ENCODE data around the gene RYR3. TPM values are rescaled to one million over a fixed set of nuclear protein-coding genes. Genes with fewer than 3 reads are reported as not detected.

Gene RYR3
- total RNA-seq, 1 experiment from 2014 or later, result not detected

DNA sequence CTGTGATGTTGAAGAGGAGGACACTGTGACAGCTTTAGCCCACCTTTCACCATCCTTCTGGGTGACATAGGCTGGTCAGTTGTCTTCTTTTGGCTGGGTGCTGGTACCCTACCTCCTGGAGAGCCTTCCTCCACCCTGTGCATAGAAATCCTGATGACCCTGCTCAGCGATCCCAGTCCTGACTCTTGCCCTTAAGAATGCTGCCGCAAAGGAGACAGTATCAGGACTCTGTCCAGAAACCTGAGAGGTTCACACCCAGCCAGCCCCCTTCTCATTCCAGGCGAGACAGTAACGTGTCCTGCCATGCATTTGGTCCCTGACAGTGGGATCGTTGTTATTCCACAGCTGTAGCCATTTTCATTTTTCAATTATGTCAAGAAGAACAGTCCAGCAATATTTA lies 344.7 kb downstream of the RYR3 start:
- Histone ChIP-seq H4K20me1 (ENCODE audit: insufficient read depth, low read depth, low read length) (no peaks in the 10 kb centered on the region), H3K9me2 (replicated peaks; ENCODE audit: insufficient read depth, low read length) (no peaks in the 10 kb centered on the region), H3K9ac (ENCODE audit: low read length) (no peak overlapping the region), H3K4me1 (ENCODE audit: low read length) (no peaks in the 10 kb centered on the region), H3K9me3 (ENCODE audit: low read length) (no peaks in the 10 kb centered on the region), H3K27me3 (ENCODE audit: low read length) (no peaks in the 10 kb centered on the region), H2AFZ (ENCODE audit: low read length) (no peak overlapping the region), H3K79me2 (ENCODE audit: low read length) (no peaks in the 10 kb centered on the region), H3K27ac (ENCODE audit: low read length) (no peak overlapping the region), H3K36me3 (ENCODE audit: insufficient read depth, low read length) (no peaks in the 10 kb centered on the region), H3K4me3 (ENCODE audit: low read length) (no peak overlapping the region), H3K4me2 (ENCODE audit: low read depth, low read length, poor library complexity, severe bottlenecking) (no peak overlapping the region)
- DNase-seq, result no peak

DNA sequence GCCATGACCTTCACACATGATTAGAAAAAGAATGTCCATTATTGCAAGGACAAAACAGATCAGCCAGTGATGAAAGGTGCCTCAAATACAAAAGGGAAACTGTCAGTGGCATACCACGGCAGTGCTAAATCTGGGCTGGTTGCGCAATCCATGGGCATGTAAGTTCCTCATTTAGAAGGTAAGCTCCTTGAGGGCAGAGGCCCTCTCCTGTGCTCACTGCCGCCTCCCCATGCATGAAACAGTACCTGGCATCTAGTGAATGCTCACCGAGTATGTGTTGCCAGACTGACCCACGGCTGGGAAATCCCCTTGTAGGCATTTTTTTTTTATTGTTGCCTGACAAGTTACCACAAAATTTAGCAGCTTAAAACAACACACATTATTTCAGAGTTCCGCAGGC lies 345.4 kb downstream of the RYR3 start:
- Histone ChIP-seq H3K27ac (ENCODE audit: low read length) (no peak overlapping the region), H4K20me1 (ENCODE audit: insufficient read depth, low read depth, low read length) (no peaks in the 10 kb centered on the region), H3K27me3 (ENCODE audit: low read length) (no peaks in the 10 kb centered on the region), H3K79me2 (ENCODE audit: low read length) (no peaks in the 10 kb centered on the region), H3K4me3 (ENCODE audit: low read length) (no peak overlapping the region), H3K36me3 (ENCODE audit: insufficient read depth, low read length) (no peaks in the 10 kb centered on the region), H3K9ac (ENCODE audit: low read length) (no peak overlapping the region), H3K9me2 (replicated peaks; ENCODE audit: insufficient read depth, low read length) (no peaks in the 10 kb centered on the region), H3K4me1 (ENCODE audit: low read length) (no peaks in the 10 kb centered on the region), H2AFZ (ENCODE audit: low read length) (no peak overlapping the region), H3K4me2 (ENCODE audit: low read depth, low read length, poor library complexity, severe bottlenecking) (no peak overlapping the region), H3K9me3 (ENCODE audit: low read length) (no peaks in the 10 kb centered on the region)
- peak; percentile 51 for DNase-seq

DNA sequence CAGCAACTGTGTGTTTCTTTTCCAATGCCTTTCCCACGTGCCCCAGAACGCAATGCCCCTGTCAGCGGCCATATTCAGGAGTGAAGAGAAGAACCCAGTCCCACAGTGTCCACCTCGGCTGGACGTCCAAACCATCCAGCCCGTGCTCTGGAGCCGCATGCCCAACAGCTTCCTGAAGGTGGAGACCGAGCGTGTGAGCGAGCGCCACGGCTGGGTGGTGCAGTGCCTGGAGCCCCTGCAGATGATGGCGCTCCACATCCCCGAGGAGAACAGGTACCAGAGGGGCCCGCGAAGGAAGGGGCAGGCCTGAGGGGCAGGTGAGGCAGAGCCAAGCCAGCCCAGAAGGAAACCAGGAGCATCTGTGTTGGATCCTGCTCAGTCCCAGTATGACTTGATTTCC lies 349.4 kb downstream of the RYR3 start:
- no peak for DNase-seq
- no peaks in the 10 kb centered on the region for H3K79me2 ChIP-seq (ENCODE audit: low read length)
- H3K9me3 ChIP-seq (ENCODE audit: low read length), result no peaks in the 10 kb centered on the region
- H3K9ac ChIP-seq (ENCODE audit: low read length), result no peak overlapping the region
- no peaks in the 10 kb centered on the region for H3K36me3 ChIP-seq (ENCODE audit: insufficient read depth, low read length)
- H3K4me1 ChIP-seq (ENCODE audit: low read length), result peaks cover 6% of the 10 kb centered on the region; the same call in 1 of the 2 replicates
- H3K9me2 ChIP-seq (replicated peaks; ENCODE audit: insufficient read depth, low read length), result no peaks in the 10 kb centered on the region
- no peaks in the 10 kb centered on the region for H3K27me3 ChIP-seq (ENCODE audit: low read length)
- H3K4me3 ChIP-seq (ENCODE audit: low read length), result no peak overlapping the region
- no peak overlapping the region for H2AFZ ChIP-seq (ENCODE audit: low read length)
- no peaks in the 10 kb centered on the region for H4K20me1 ChIP-seq (ENCODE audit: insufficient read depth, low read depth, low read length)
- no peak overlapping the region for H3K27ac ChIP-seq (ENCODE audit: low read length)
- no peak overlapping the region for H3K4me2 ChIP-seq (ENCODE audit: low read depth, low read length, poor library complexity, severe bottlenecking)

DNA sequence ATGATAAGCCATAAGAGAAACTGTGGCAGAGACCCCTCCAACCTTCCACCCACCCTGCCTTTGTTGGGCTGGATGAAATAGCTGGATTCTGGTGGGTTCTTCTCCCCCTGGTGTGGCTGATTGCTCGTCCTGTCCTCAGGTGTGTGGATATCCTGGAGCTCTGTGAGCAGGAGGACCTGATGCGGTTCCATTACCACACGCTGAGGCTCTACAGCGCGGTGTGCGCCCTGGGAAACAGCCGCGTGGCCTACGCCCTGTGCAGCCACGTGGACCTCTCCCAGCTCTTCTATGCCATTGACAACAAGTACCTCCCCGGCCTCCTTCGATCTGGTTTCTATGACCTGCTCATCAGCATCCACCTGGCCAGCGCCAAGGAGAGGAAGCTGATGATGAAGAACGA lies 351.2 kb downstream of the RYR3 start:
- DNase-seq, result no peak
- no peak overlapping the region for H3K27ac ChIP-seq (ENCODE audit: low read length)
- H3K9ac ChIP-seq (ENCODE audit: low read length), result no peak overlapping the region
- H3K36me3 ChIP-seq (ENCODE audit: insufficient read depth, low read length), result no peaks in the 10 kb centered on the region
- no peaks in the 10 kb centered on the region for H3K9me2 ChIP-seq (replicated peaks; ENCODE audit: insufficient read depth, low read length)
- H3K27me3 ChIP-seq (ENCODE audit: low read length), result no peaks in the 10 kb centered on the region
- H3K4me2 ChIP-seq (ENCODE audit: low read depth, low read length, poor library complexity, severe bottlenecking), result no peak overlapping the region
- no peaks in the 10 kb centered on the region for H3K79me2 ChIP-seq (ENCODE audit: low read length)
- no peaks in the 10 kb centered on the region for H4K20me1 ChIP-seq (ENCODE audit: insufficient read depth, low read depth, low read length)
- peaks cover 6% of the 10 kb centered on the region; the same call in 1 of the 2 replicates for H3K4me1 ChIP-seq (ENCODE audit: low read length)
- no peak overlapping the region for H2AFZ ChIP-seq (ENCODE audit: low read length)
- no peaks in the 10 kb centered on the region for H3K9me3 ChIP-seq (ENCODE audit: low read length)
- H3K4me3 ChIP-seq (ENCODE audit: low read length), result no peak overlapping the region

DNA sequence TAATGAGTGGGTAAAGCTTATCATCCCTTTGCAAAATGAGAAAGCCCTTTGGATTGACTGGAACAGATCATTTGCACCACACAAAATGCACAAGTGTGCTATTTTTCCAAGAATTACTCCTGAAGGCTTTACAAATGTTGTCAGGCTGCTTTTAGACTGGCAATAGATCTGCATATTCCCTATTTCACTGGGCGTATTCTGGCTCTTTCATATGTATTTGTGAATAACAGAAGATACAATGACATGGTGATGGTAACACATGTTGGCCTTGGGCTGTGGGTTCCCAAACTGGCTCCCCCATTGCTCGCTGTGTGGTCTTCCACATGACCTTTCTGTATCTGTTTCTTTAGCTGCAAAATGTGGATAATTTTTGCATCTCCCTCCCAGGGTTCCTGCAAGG lies 354.2 kb downstream of the RYR3 start:
- Histone ChIP-seq H3K27ac (ENCODE audit: low read length) (no peak overlapping the region), H3K79me2 (ENCODE audit: low read length) (no peaks in the 10 kb centered on the region), H3K4me3 (ENCODE audit: low read length) (no peak overlapping the region), H2AFZ (ENCODE audit: low read length) (no peak overlapping the region), H3K4me1 (ENCODE audit: low read length) (peaks cover 6% of the 10 kb centered on the region; the same call in 1 of the 2 replicates), H3K4me2 (ENCODE audit: low read depth, low read length, poor library complexity, severe bottlenecking) (no peak overlapping the region), H3K9ac (ENCODE audit: low read length) (no peak overlapping the region), H3K9me3 (ENCODE audit: low read length) (no peaks in the 10 kb centered on the region), H3K27me3 (ENCODE audit: low read length) (no peaks in the 10 kb centered on the region), H3K36me3 (ENCODE audit: insufficient read depth, low read length) (no peaks in the 10 kb centered on the region), H4K20me1 (ENCODE audit: insufficient read depth, low read depth, low read length) (no peaks in the 10 kb centered on the region), H3K9me2 (replicated peaks; ENCODE audit: insufficient read depth, low read length) (no peaks in the 10 kb centered on the region)
- no peak for DNase-seq

DNA sequence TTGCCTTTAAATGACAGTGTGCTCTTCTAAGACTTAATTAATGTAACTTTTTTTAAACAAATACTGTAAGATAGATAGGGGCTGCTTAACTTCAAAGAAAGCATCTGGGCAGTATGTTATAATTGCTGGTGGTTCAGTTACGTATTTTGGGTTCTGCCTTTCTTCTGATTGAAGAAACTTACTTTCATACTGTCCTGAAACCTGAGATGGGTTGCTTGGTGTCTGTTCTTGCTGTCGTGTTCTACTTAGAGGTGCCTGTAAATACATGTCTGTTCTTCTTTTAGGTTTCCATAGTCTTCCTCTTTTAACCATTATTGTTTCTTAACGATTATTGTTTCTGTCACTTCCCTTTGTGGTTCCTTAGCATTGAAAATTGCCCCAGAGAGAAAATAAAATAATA lies 359.8 kb downstream of the RYR3 start:
- Histone ChIP-seq H3K79me2 (ENCODE audit: low read length) (no peaks in the 10 kb centered on the region), H3K27me3 (ENCODE audit: low read length) (no peaks in the 10 kb centered on the region), H3K4me2 (ENCODE audit: low read depth, low read length, poor library complexity, severe bottlenecking) (no peak overlapping the region), H3K4me1 (ENCODE audit: low read length) (no peaks in the 10 kb centered on the region), H2AFZ (ENCODE audit: low read length) (no peak overlapping the region), H3K9me2 (replicated peaks; ENCODE audit: insufficient read depth, low read length) (no peaks in the 10 kb centered on the region), H3K4me3 (ENCODE audit: low read length) (no peak overlapping the region), H3K9ac (ENCODE audit: low read length) (no peak overlapping the region), H4K20me1 (ENCODE audit: insufficient read depth, low read depth, low read length) (no peaks in the 10 kb centered on the region), H3K27ac (ENCODE audit: low read length) (no peak overlapping the region), H3K36me3 (ENCODE audit: insufficient read depth, low read length) (no peaks in the 10 kb centered on the region), H3K9me3 (ENCODE audit: low read length) (no peaks in the 10 kb centered on the region)
- no peak for DNase-seq

DNA sequence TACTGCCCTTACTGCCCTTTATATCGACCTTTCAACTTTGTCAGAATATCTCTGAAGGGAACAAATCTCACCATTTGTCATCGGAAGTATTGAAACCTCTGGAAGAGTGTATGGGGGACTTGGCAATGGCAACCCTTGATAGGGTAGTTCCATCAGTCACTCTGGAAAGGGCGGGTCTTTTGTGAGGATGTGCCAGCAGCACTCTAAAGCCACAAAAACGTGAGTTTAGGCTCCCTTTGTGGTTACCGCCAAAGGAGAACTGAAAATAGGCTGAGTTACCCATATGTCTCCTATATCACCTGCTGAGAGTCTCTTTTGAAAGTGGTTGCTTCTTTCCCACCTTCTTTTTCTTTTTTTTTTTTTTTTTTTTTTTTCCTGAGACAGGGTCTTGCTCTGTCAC lies 360.7 kb downstream of the RYR3 start:
- Histone ChIP-seq H3K9me2 (replicated peaks; ENCODE audit: insufficient read depth, low read length) (no peaks in the 10 kb centered on the region), H3K9me3 (ENCODE audit: low read length) (no peaks in the 10 kb centered on the region), H3K36me3 (ENCODE audit: insufficient read depth, low read length) (no peaks in the 10 kb centered on the region), H4K20me1 (ENCODE audit: insufficient read depth, low read depth, low read length) (no peaks in the 10 kb centered on the region), H3K4me2 (ENCODE audit: low read depth, low read length, poor library complexity, severe bottlenecking) (no peak overlapping the region), H3K4me1 (ENCODE audit: low read length) (no peaks in the 10 kb centered on the region), H3K9ac (ENCODE audit: low read length) (no peak overlapping the region), H3K79me2 (ENCODE audit: low read length) (no peaks in the 10 kb centered on the region), H3K4me3 (ENCODE audit: low read length) (no peak overlapping the region), H3K27me3 (ENCODE audit: low read length) (no peaks in the 10 kb centered on the region), H3K27ac (ENCODE audit: low read length) (no peak overlapping the region), H2AFZ (ENCODE audit: low read length) (no peak overlapping the region)
- no peak for DNase-seq

DNA sequence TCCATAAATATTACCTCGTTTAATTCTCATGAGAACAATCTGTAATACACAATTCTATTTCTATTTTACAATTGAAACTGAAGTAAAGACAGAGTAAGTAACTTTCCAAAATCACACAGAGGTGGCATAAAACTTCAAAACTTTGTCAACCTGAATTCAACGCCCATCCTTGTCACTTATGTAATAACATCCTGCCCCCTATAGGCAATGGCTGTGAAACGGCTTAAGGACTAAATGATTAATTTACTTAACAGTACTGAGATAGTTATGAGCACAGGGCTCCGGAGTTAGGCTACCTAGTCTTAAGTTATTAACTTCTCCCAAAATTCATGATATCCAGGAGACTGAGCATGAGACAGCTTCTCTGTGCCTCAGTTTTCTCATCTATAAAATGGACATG lies 364.5 kb downstream of the RYR3 start:
- Histone ChIP-seq H3K27me3 (ENCODE audit: low read length) (no peaks in the 10 kb centered on the region), H3K4me1 (ENCODE audit: low read length) (no peaks in the 10 kb centered on the region), H3K79me2 (ENCODE audit: low read length) (no peaks in the 10 kb centered on the region), H3K36me3 (ENCODE audit: insufficient read depth, low read length) (no peaks in the 10 kb centered on the region), H3K9me3 (ENCODE audit: low read length) (no peaks in the 10 kb centered on the region), H3K9me2 (replicated peaks; ENCODE audit: insufficient read depth, low read length) (no peaks in the 10 kb centered on the region), H3K27ac (ENCODE audit: low read length) (no peak overlapping the region), H3K4me2 (ENCODE audit: low read depth, low read length, poor library complexity, severe bottlenecking) (no peak overlapping the region), H2AFZ (ENCODE audit: low read length) (no peak overlapping the region), H3K9ac (ENCODE audit: low read length) (no peak overlapping the region), H3K4me3 (ENCODE audit: low read length) (no peak overlapping the region), H4K20me1 (ENCODE audit: insufficient read depth, low read depth, low read length) (no peaks in the 10 kb centered on the region)
- DNase-seq, result peak; percentile 80

DNA sequence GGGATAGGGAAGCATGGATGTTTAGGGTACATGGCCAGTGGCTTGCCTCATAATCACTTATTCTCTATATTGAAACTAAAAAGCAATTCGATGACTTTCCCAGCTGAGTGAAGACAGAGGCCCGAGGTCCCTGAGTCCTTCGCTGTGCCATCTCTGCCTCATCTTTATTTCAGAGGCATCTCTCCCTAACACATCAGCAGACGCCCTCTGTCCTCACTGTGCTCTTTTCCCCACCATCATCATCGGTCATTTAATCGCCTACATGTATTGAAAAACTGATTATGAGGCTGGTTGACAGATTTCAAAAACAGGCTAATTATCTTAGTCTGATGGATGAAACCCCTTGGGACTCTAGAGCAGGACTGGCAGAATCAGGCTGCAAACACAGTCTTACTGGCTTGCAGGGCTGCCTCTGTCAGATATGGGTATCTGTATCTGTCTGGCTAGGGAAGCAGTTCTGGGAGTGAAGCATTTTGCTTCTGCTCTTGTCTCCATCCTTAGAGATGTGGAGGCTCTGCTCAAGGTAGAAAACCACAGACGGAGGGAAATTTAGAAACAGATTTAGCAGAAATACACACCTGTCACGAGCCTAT lies 366.6 kb downstream of the RYR3 start:
- no peak overlapping the region for H3K9ac ChIP-seq (ENCODE audit: low read length)
- H3K27ac ChIP-seq (ENCODE audit: low read length), result no peak overlapping the region
- H3K9me3 ChIP-seq (ENCODE audit: low read length), result no peaks in the 10 kb centered on the region
- no peaks in the 10 kb centered on the region for H3K9me2 ChIP-seq (replicated peaks; ENCODE audit: insufficient read depth, low read length)
- no peaks in the 10 kb centered on the region for H3K4me1 ChIP-seq (ENCODE audit: low read length)
- H3K4me2 ChIP-seq (ENCODE audit: low read depth, low read length, poor library complexity, severe bottlenecking), result no peak overlapping the region
- H3K27me3 ChIP-seq (ENCODE audit: low read length), result no peaks in the 10 kb centered on the region
- H3K36me3 ChIP-seq (ENCODE audit: insufficient read depth, low read length), result no peaks in the 10 kb centered on the region
- H3K4me3 ChIP-seq (ENCODE audit: low read length), result no peak overlapping the region
- H2AFZ ChIP-seq (ENCODE audit: low read length), result no peak overlapping the region
- no peak for DNase-seq
- no peaks in the 10 kb centered on the region for H4K20me1 ChIP-seq (ENCODE audit: insufficient read depth, low read depth, low read length)
- H3K79me2 ChIP-seq (ENCODE audit: low read length), result no peaks in the 10 kb centered on the region

Measured in Karpas-422 (cell line).